CD4-positive, alpha-beta T cell treated with Interleukin-6 at 100 ng/mL for 8 hours (primary cell): ENCODE measurements around the gene EXD3.
"Not testable (repeated sequence)": the region's sequence is repeated elsewhere in the genome, so short reads cannot be mapped to it uniquely, and the experiment has no call there.

Source experiments
- DNase-seq: peaks from one replicate; pipeline ENCODE4 v3.0.0-alpha.2; 2020; ENCODE audit warnings: mixed read lengths, low spot score

The EXD3 gene

GRCh38 chr9:137379761-137380161 is 43.2 kb downstream of the EXD3 start:
- no peak for DNase-seq

GRCh38 chr9:137378688-137379410 is 44.1 kb downstream of the EXD3 start:
- DNase-seq, result not testable (repeated sequence)

GRCh38 chr9:137376386-137376785 is 46.6 kb downstream of the EXD3 start:
- DNase-seq, result no peak

- DNase-seq, result no peak
Observed at GRCh38 chr9:137375321-137376058, 47.5 kb downstream of the EXD3 start.

- DNase-seq, result no peak
Observed at GRCh38 chr9:137374131-137374845, 48.7 kb downstream of the EXD3 start.

- DNase-seq, result no peak
Observed at GRCh38 chr9:137373611-137373980, 49.4 kb downstream of the EXD3 start.

GRCh38 chr9:137372693-137373610 is 50.0 kb downstream of the EXD3 start:
- no peak for DNase-seq

GRCh38 chr9:137371946-137372651 is 50.9 kb downstream of the EXD3 start:
- DNase-seq, result no peak

- no peak for DNase-seq
Observed at GRCh38 chr9:137371521-137371941, 51.4 kb downstream of the EXD3 start.

- DNase-seq, result no peak
Observed at GRCh38 chr9:137370865-137371520, 52.0 kb downstream of the EXD3 start.

GRCh38 chr9:137369911-137370764 is 52.8 kb downstream of the EXD3 start:
- no peak for DNase-seq

- DNase-seq, result no peak
Observed at GRCh38 chr9:137369061-137369787, 53.7 kb downstream of the EXD3 start.

GRCh38 chr9:137368431-137369035 is 54.4 kb downstream of the EXD3 start:
- no peak for DNase-seq

- no peak for DNase-seq
Observed at GRCh38 chr9:137367506-137368430, 55.2 kb downstream of the EXD3 start.

GRCh38 chr9:137366891-137367381 is 56.0 kb downstream of the EXD3 start:
- DNase-seq, result no peak

- DNase-seq, result no peak
Observed at GRCh38 chr9:137366445-137366810, 56.5 kb downstream of the EXD3 start.
